CD4-positive, alpha-beta T cell treated with Interleukin-10 for 1 hour (primary cell): ENCODE measurements around the gene POLR3GL.
"Not testable (repeated sequence)": the region's sequence is repeated elsewhere in the genome, so short reads cannot be mapped to it uniquely, and the experiment has no call there.

Experiments used
- DNase-seq: peaks from one replicate; pipeline ENCODE4 v3.0.0-alpha.2; 2020

POLR3GL gene

GRCh38 chr1:146021622-146022402 lies 57.3 kb downstream of the POLR3GL start, which contains the start of gene HJV:
TSS of gene HJV (minus strand) at chr1:146021735. CDS start at chr1:146020231, 1,504 bp downstream.
- no peak for DNase-seq

DNA sequence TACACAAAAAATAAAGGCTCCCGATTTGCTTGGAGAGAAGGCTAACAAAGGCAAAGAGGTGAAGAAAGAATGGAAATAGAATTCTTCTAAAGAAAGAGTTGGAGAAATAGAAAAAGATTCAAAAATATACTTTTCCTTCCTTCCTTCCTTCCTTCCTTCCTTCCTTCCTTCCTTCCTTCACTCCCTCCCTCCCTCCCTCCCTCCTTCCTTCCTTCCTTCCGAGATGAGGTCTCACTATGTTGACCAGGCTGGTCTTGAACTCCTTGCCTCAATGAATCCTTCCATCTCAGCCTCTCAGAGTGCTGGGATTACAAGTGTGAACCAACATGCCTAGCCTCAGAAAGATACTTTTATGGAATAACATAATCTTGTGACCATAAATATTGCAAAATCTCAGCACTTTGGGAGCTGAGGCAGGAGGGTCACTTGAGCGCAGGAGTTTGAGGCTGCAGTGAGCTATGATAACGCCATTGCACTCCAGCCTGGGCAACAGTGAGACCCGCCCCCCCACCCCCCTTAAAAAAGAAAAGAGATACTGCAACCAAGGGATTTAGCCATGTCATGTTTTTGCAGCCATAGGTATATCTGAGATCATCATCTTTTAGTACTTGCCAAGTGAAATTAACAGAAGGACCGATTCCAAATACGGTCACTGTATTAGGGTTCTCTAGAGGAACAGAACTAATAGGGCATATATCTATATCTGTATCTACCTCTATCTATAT lies 58.1 kb downstream of the POLR3GL start:
- no peak for DNase-seq

- not testable (repeated sequence) for DNase-seq
Observed at GRCh38 chr1:146025787-146026495, 61.5 kb downstream of the POLR3GL start.

GRCh38 chr1:146026650-146027049 lies 62.2 kb downstream of the POLR3GL start:
- not testable (repeated sequence) for DNase-seq
